ENCODE measurements around the gene OTUB1. TPM values are rescaled to one million over a fixed set of nuclear protein-coding genes. Genes with fewer than 3 reads are reported as not detected.

Gene OTUB1
- total and polyA plus RNA-seq, 2 donors (not counting 1 experiment from before 2014, with no cell fraction given), result 78.2 to 119 TPM

GRCh38 chr11:63937713-63938478, 48.3 kb upstream of the OTUB1 start:
- peak overlapping the region; percentile 76 for H3K27ac Mint-ChIP-seq
- peaks cover 27 to 31% of the 10 kb centered on the region in 2 donors for H3K4me1 ChIP-seq (ENCODE audit: control insufficient read depth in 2 of 2, insufficient read depth in 2 of 2, low read length in 2 of 2)
- POLR2A ChIA-PET, result interaction anchor here (1.1 kb wide), 1 partner anchor 99 kb away, joined by 9 read pairs; the partner anchor contains the start of gene MARK2
- peak overlapping the region; percentile 82 for H3K9ac ChIP-seq (ENCODE audit: low read length)
- peaks cover 1% of the 10 kb centered on the region for H4K20me1 ChIP-seq (ENCODE audit: control insufficient read depth, insufficient read depth, low read length, poor library complexity, severe bottlenecking)
- peak overlapping the region; percentile 88 for H3K4me3 Mint-ChIP-seq
- CTCF ChIA-PET, result interaction anchor here (0.8 to 2.5 kb wide), 6 partner anchors 17 to 102 kb away, joined by 3 to 10 read pairs (median 5); partner anchors contain the start of gene MARK2
- no peaks in the 10 kb centered on the region for H3K36me3 ChIP-seq (replicated peaks in 1 of 2; ENCODE audit: control extremely low read depth in 1 of 2, control insufficient read depth in 1 of 2, extremely low read depth in 1 of 2, insufficient read depth in 2 of 2, low read length in 1 of 2)
- no peak for TF ChIP-seq EZH2 (IDR thresholded peaks at IDR 0.05; ENCODE audit: borderline replicate concordance, insufficient read depth, low read depth, low read length, poor library complexity, severe bottlenecking)
- no peak for TF ChIP-seq CTCF (IDR thresholded peaks at IDR 0.05)
- H3K4me1 Mint-ChIP-seq, result peaks cover 30% of the 10 kb centered on the region
- intact Hi-C loops (cut with micrococcal nuclease), result loop anchor here (1.0 to 5.0 kb wide), 7 partner anchors 20 to 371 kb away; partner anchors contain the start of genes COX8A and ZFTA
- H3K4me3 ChIP-seq (ENCODE audit: control extremely low read depth in 1 of 5, extremely low read depth in 1 of 5, insufficient read depth in 1 of 5, low read depth in 2 of 5, low read length in 4 of 5), result peak overlapping the region; percentile 65 to 86 (median 72)
- peak overlapping the region; percentile 33 to 62 for H3K27ac ChIP-seq (ENCODE audit: low read length in 2 of 2)
- no peak for DNase-seq
- H3K9me3 Mint-ChIP-seq (ENCODE audit: insufficient read depth), result no peaks in the 10 kb centered on the region
- no peaks in the 10 kb centered on the region for H3K9me3 ChIP-seq (ENCODE audit: control extremely low read depth in 1 of 3, control insufficient read depth in 2 of 3, insufficient read depth in 1 of 3, low read length in 2 of 3)
- H3K4me2 ChIP-seq (replicated peaks; ENCODE audit: low read depth, low read length, poor library complexity, severe bottlenecking), result peak overlapping the region; percentile 97
- peaks cover 25% of the 10 kb centered on the region for H3K79me2 ChIP-seq (ENCODE audit: control insufficient read depth, insufficient read depth, low read length)
- WGBS (ENCODE audit: insufficient coverage), result 24% methylated on average over 25 of the region's 30 CpGs
- no peaks in the 10 kb centered on the region for H3K27me3 ChIP-seq (replicated peaks in 1 of 4; ENCODE audit: control extremely low read depth in 1 of 4, control insufficient read depth in 3 of 4, insufficient read depth in 4 of 4, low read length in 3 of 4)
- peak; percentile 6 for ATAC-seq (ENCODE audit: low read depth)
- H3K27me3 Mint-ChIP-seq, result no peaks in the 10 kb centered on the region
- H2AFZ ChIP-seq (ENCODE audit: insufficient read depth, low read depth, low read length, poor library complexity, severe bottlenecking), result peak overlapping the region; percentile 91
